ENCODE data around the gene STK32A. TPM values are rescaled to one million over a fixed set of nuclear protein-coding genes. Genes with fewer than 3 reads are reported as not detected.

Gene STK32A
- total and polyA plus RNA-seq, 2 experiments from 2014 or later: 2.4 to 2.8 TPM

- H4K20me1 ChIP-seq (replicated peaks; ENCODE audit: insufficient read depth): peaks cover 71% of the 10 kb centered on the region
- no peak overlapping the region for H3K4me3 ChIP-seq
- no peak overlapping the region for H3K27ac Mint-ChIP-seq
- no peak overlapping the region for H3K4me2 ChIP-seq
- DNase-seq (ENCODE audit: low spot score) (no peak), ATAC-seq (no peak)
- peaks cover 97% of the 10 kb centered on the region for H3K36me3 ChIP-seq (ENCODE audit: insufficient read depth)
- no peaks in the 10 kb centered on the region for H3K4me1 ChIP-seq (ENCODE audit: insufficient read depth)
- H2AFZ ChIP-seq: no peak overlapping the region
- peaks cover 90% of the 10 kb centered on the region for H3K36me3 Mint-ChIP-seq (ENCODE audit: low read depth)
- H3K4me3 Mint-ChIP-seq: no peak overlapping the region
- peaks cover 2% of the 10 kb centered on the region for H3K27me3 Mint-ChIP-seq (ENCODE audit: insufficient read depth, low read depth, poor library complexity)
- no peaks in the 10 kb centered on the region; the same call in 2 of the 3 replicates for H3K9me3 Mint-ChIP-seq
- no peak for TF ChIP-seq REST (IDR thresholded peaks at IDR 0.05; ENCODE audit: unreplicated experiment)
- TF ChIP-seq POLR2AphosphoS5 (IDR thresholded peaks at IDR 0.05; ENCODE audit: low read depth): no peak
- TF ChIP-seq EZH2 (IDR thresholded peaks at IDR 0.05; ENCODE audit: low read depth, unreplicated experiment): no peak
- no peak for TF ChIP-seq EZH2phosphoT487 (IDR thresholded peaks at IDR 0.05; ENCODE audit: unreplicated experiment)
- TF ChIP-seq JUNB (IDR thresholded peaks at IDR 0.05; ENCODE audit: unreplicated experiment): no peak
- TF ChIP-seq CTCF (conservative IDR thresholded peaks at IDR 0.05; ENCODE audit: low read depth in 2 of 2): no peak
- peak overlapping the region; percentile 76; the same call in 1 of the 2 replicates for H3K27ac ChIP-seq (ENCODE audit: low read depth)
- peaks cover 56% of the 10 kb centered on the region for H3K79me2 ChIP-seq (replicated peaks; ENCODE audit: insufficient read depth)
- no peaks in the 10 kb centered on the region for H3K9me2 ChIP-seq (ENCODE audit: insufficient read depth)
- peaks cover 3% of the 10 kb centered on the region; the same call in 2 of the 3 replicates for H3K4me1 Mint-ChIP-seq
- no peaks in the 10 kb centered on the region for H3K27me3 ChIP-seq (ENCODE audit: insufficient read depth)
- peaks cover 8% of the 10 kb centered on the region; the same call in 1 of the 2 replicates for H3F3A ChIP-seq (replicated peaks; ENCODE audit: low read depth)
These were observed 180.8 kb downstream of the STK32A start for GRCh38 chr5:147415651-147416050.

GRCh38 chr5:147417135-147417813 lies 182.4 kb downstream of the STK32A start:
- Histone ChIP-seq H3K4me3 (no peak overlapping the region), H4K20me1 (replicated peaks; ENCODE audit: insufficient read depth) (peaks cover 77% of the 10 kb centered on the region)
- no peak for TF ChIP-seq ZNF114 (CRISPR knock-in tag; IDR thresholded peaks at IDR 0.05)
- no peak for TF ChIP-seq JUNB (IDR thresholded peaks at IDR 0.05; ENCODE audit: unreplicated experiment)
- no peak for TF ChIP-seq ZNF462 (CRISPR knock-in tag; IDR thresholded peaks at IDR 0.05)

More at GRCh38 chr5:147417135-147417813, 182.4 kb downstream of the STK32A start:
- no peaks in the 10 kb centered on the region; the same call in 2 of the 3 replicates for H3K9me3 Mint-ChIP-seq
- DNase-seq (ENCODE audit: low spot score) (no peak), ATAC-seq (no peak)
- H3K27ac Mint-ChIP-seq: no peak overlapping the region
- peak overlapping the region; percentile 69 for H3K27ac ChIP-seq (ENCODE audit: low read depth)
- H3F3A ChIP-seq (replicated peaks; ENCODE audit: low read depth): peaks cover 7% of the 10 kb centered on the region; the same call in 1 of the 2 replicates
- no peak overlapping the region for H3K4me3 Mint-ChIP-seq
- peaks cover 9% of the 10 kb centered on the region; the same call in 2 of the 3 replicates for H3K4me1 Mint-ChIP-seq
- no peaks in the 10 kb centered on the region for H3K27me3 ChIP-seq (ENCODE audit: insufficient read depth)
- no peak overlapping the region for H2AFZ ChIP-seq
- peaks cover 7% of the 10 kb centered on the region; the same call in 1 of the 2 replicates for H3K4me1 ChIP-seq (ENCODE audit: insufficient read depth)
- H3K27me3 Mint-ChIP-seq (ENCODE audit: insufficient read depth, low read depth, poor library complexity): peaks cover 2% of the 10 kb centered on the region
- peaks cover 82% of the 10 kb centered on the region for H3K36me3 ChIP-seq (ENCODE audit: insufficient read depth)
- H3K36me3 Mint-ChIP-seq (ENCODE audit: low read depth): peaks cover 86% of the 10 kb centered on the region
- H3K4me2 ChIP-seq: no peak overlapping the region
- H3K9me2 ChIP-seq (ENCODE audit: insufficient read depth): no peaks in the 10 kb centered on the region
- H3K79me2 ChIP-seq (replicated peaks; ENCODE audit: insufficient read depth): peaks cover 72% of the 10 kb centered on the region
